ENCODE data around the gene REX1BD. TPM values are rescaled to one million over a fixed set of nuclear protein-coding genes. Genes with fewer than 3 reads are reported as not detected.

REX1BD gene
- total and polyA plus RNA-seq, 2 donors (not counting 3 experiments of a cell fraction or from before 2014, with no cell fraction given): 64.4 to 90.9 TPM

- H2AFZ ChIP-seq (ENCODE audit: low read depth, low read length): peak within 1 kb of the TSS; percentile 89
- BruUV-seq (replicated peaks): no TSS peak
- dilution Hi-C loops (cut with MboI; ENCODE audit: extremely low pct_ligation_motif_present, low sequenced_read_pairs) (no loop called here), intact Hi-C loops (cut with micrococcal nuclease) (loop anchor here (1.0 to 2.0 kb wide), 2 partner anchors 14 to 27 kb away; no protein-coding TSS in a partner anchor)
- no peaks in the 10 kb centered on the region for H3K79me2 ChIP-seq (ENCODE audit: control insufficient read depth, insufficient read depth, low read length)
- no peak within 1 kb of the TSS for H3K27ac ChIP-seq (ENCODE audit: insufficient read depth, low read depth, low read length)
- H3K4me1 ChIP-seq (ENCODE audit: control insufficient read depth, extremely low read depth, insufficient read depth, low read length): peaks cover 4% of the 10 kb centered on the region
- CTCF ChIA-PET: no interaction called here
- H3K9ac ChIP-seq (replicated peaks; ENCODE audit: extremely low read depth, insufficient read depth, low read length): peak within 1 kb of the TSS; percentile 88
- no peak for TF ChIP-seq POLR2AphosphoS5 (IDR thresholded peaks at IDR 0.05; ENCODE audit: insufficient read depth, low read depth, low read length)
- no peaks in the 10 kb centered on the region for H3K27me3 ChIP-seq (ENCODE audit: control insufficient read depth in 2 of 2, insufficient read depth in 2 of 2, low read length in 2 of 2)
- FAIRE-seq (peak; percentile 18), DNase-seq (ENCODE audit: low read depth, low spot score) (no peak)
- H3K4me3 ChIP-seq (replicated peaks in 1 of 3; ENCODE audit: insufficient read depth in 1 of 3, low read depth in 1 of 3, low read length in 3 of 3): peak within 1 kb of the TSS; percentile 60 to 87 (median 67)
- POLR2A ChIA-PET: no interaction called here
- H3K9me3 ChIP-seq (replicated peaks; ENCODE audit: control insufficient read depth, insufficient read depth, low read length): no peaks in the 10 kb centered on the region
- H3K9me1 ChIP-seq (replicated peaks; ENCODE audit: control insufficient read depth, extremely low read depth, insufficient read depth, low read length): no peaks in the 10 kb centered on the region
- H3K36me3 ChIP-seq (ENCODE audit: control insufficient read depth in 2 of 2, extremely low read depth in 1 of 2, insufficient read depth in 2 of 2, low read length in 2 of 2): no peaks in the 10 kb centered on the region
- H3K4me2 ChIP-seq (ENCODE audit: insufficient read depth, low read length): peak within 1 kb of the TSS; percentile 80
- no peaks in the 10 kb centered on the region for H4K20me1 ChIP-seq (replicated peaks; ENCODE audit: control insufficient read depth, extremely low read depth, insufficient read depth, low read length)
Observed at GRCh38 chr19:18636969-18637629, 48.5 kb downstream of the REX1BD start, which contains the start of gene KLHL26. TSS of gene KLHL26 (plus strand) at chr19:18637028. CDS start at chr19:18637055, 27 bp downstream.

DNA sequence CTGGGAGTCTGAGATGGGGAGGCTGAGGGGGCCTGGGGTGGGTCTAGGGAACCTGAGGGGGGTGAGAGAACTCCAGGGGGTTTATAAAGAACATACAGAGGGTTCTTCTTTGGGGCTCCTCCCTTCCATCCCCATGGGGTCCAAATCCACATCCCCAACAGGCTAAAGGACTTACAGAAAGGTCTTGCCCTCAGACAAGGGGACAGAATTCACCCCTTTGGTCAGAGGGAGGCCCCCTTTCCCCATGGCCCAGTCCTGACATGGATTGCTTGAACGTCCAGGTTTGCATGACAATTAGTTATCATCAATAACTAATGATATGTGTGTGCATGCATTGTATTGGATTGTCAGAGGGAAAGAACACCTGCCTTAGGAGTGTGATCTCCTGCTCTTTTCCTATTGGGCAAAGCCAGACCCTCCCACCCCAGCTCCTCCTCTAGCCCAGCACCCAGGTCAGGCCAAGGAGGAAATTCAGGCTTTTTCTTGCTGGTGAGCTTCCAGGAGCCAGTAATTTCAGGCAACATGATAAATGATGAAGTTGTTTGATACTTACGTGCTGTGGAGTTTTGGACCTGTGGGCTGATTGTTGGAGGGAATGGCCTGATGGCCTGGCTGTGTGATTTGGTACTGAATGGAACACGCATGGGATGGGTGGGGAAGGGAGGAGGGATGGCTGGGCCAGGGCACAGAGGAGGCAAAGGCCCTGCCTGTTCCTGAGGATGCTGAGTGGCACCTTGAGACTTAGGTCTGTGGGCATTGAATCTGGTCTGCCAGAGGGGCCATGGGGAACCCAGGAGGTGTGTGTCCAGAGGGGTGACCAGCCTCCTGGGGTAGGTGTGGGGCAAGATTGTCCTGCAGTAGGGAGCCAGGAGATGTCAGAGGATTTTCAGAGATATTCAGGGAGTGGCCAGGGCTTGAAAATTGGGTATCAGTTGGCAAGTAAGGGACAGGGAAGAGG, 49.4 kb downstream of the REX1BD start:
- Histone ChIP-seq H3K4me1 (ENCODE audit: control insufficient read depth, extremely low read depth, insufficient read depth, low read length) (peaks cover 4% of the 10 kb centered on the region), H3K4me3 (replicated peaks in 1 of 3; ENCODE audit: insufficient read depth in 1 of 3, low read depth in 1 of 3, low read length in 3 of 3) (peak overlapping the region in 2 of 3 experiments; percentile 60 to 67), H3K9me1 (replicated peaks; ENCODE audit: control insufficient read depth, extremely low read depth, insufficient read depth, low read length) (no peaks in the 10 kb centered on the region), H2AFZ (ENCODE audit: low read depth, low read length) (no peak overlapping the region), H3K27me3 (ENCODE audit: control insufficient read depth in 2 of 2, insufficient read depth in 2 of 2, low read length in 2 of 2) (no peaks in the 10 kb centered on the region), H3K36me3 (ENCODE audit: control insufficient read depth in 2 of 2, extremely low read depth in 1 of 2, insufficient read depth in 2 of 2, low read length in 2 of 2) (no peaks in the 10 kb centered on the region), H3K9me3 (replicated peaks; ENCODE audit: control insufficient read depth, insufficient read depth, low read length) (no peaks in the 10 kb centered on the region), H3K4me2 (ENCODE audit: insufficient read depth, low read length) (peak overlapping the region; percentile 80), H3K9ac (replicated peaks; ENCODE audit: extremely low read depth, insufficient read depth, low read length) (no peak overlapping the region), H4K20me1 (replicated peaks; ENCODE audit: control insufficient read depth, extremely low read depth, insufficient read depth, low read length) (no peaks in the 10 kb centered on the region), H3K27ac (ENCODE audit: insufficient read depth, low read depth, low read length) (no peak overlapping the region), H3K79me2 (ENCODE audit: control insufficient read depth, insufficient read depth, low read length) (no peaks in the 10 kb centered on the region)
- no TSS peak for BruUV-seq (replicated peaks)
- POLR2A ChIA-PET: no interaction called here
- no peak for TF ChIP-seq MYC (IDR thresholded peaks at IDR 0.05; ENCODE audit: low read depth, low read length)
- no peak for TF ChIP-seq EZH2 (IDR thresholded peaks at IDR 0.05; ENCODE audit: borderline replicate concordance, low read depth, low read length, severe bottlenecking)
- no peak for TF ChIP-seq JUN (IDR thresholded peaks at IDR 0.05; ENCODE audit: borderline replicate concordance, insufficient read depth, insufficient read length, low read depth)
- no peak for TF ChIP-seq POLR2AphosphoS5 (IDR thresholded peaks at IDR 0.05; ENCODE audit: insufficient read depth, low read depth, low read length)
- no peak for TF ChIP-seq POLR2A (IDR thresholded peaks at IDR 0.05; ENCODE audit: low read depth, low read length)
- TF ChIP-seq, protein P1, sequence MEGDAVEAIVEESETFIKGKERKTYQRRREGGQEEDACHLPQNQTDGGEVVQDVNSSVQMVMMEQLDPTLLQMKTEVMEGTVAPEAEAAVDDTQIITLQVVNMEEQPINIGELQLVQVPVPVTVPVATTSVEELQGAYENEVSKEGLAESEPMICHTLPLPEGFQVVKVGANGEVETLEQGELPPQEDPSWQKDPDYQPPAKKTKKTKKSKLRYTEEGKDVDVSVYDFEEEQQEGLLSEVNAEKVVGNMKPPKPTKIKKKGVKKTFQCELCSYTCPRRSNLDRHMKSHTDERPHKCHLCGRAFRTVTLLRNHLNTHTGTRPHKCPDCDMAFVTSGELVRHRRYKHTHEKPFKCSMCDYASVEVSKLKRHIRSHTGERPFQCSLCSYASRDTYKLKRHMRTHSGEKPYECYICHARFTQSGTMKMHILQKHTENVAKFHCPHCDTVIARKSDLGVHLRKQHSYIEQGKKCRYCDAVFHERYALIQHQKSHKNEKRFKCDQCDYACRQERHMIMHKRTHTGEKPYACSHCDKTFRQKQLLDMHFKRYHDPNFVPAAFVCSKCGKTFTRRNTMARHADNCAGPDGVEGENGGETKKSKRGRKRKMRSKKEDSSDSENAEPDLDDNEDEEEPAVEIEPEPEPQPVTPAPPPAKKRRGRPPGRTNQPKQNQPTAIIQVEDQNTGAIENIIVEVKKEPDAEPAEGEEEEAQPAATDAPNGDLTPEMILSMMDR (IDR thresholded peaks at IDR 0.05; ENCODE audit: extremely low read depth in 1 of 2, insufficient read depth in 1 of 2, low read depth in 1 of 2, low read length in 2 of 2): no peak
- TF ChIP-seq, protein P2, sequence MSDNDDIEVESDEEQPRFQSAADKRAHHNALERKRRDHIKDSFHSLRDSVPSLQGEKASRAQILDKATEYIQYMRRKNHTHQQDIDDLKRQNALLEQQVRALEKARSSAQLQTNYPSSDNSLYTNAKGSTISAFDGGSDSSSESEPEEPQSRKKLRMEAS (IDR thresholded peaks at IDR 0.05; ENCODE audit: insufficient read depth, insufficient read length): no peak
- no peak for TF ChIP-seq FOS (IDR thresholded peaks at IDR 0.05; ENCODE audit: borderline replicate concordance, insufficient read depth, low read length)
- TF ChIP-seq GATA2 (IDR thresholded peaks at IDR 0.05; ENCODE audit: insufficient read depth, insufficient read length, low read depth, low read length): no peak
- intact Hi-C loops (cut with micrococcal nuclease) (loop anchor here (2.0 kb wide), 1 partner anchor 13 kb away; no protein-coding TSS in a partner anchor), dilution Hi-C loops (cut with MboI; ENCODE audit: extremely low pct_ligation_motif_present, low sequenced_read_pairs) (no loop called here)
- no peak for FAIRE-seq
- CTCF ChIA-PET: interaction anchor here (1.6 kb wide), 1 partner anchor 11 kb away, joined by 4 read pairs; no protein-coding TSS in a partner anchor
- DNase-seq (ENCODE audit: low read depth, low spot score): no peak
